GM12878 (cell line): ENCODE measurements around the gene TNFRSF6B.

Experiments
- CREB1 ChIP-seq: IDR thresholded peaks from 2 replicates; pipeline ENCODE4 v1.6.1; 2012; ENCODE audit warnings: low read depth, mild to moderate bottlenecking, inconsistent platforms
- HDAC6 ChIP-seq: fragments of 200-600 bp; sonication (generic); IDR thresholded peaks from one replicate; pipeline ENCODE4 v1.8.0; 2017; ENCODE audit warnings: antibody characterized with exemption; ENCODE audit not compliant: unreplicated experiment
- MYC ChIP-seq: IDR thresholded peaks from 2 replicates; pipeline ENCODE4 v1.6.1; 2011; ENCODE audit warnings: mild to moderate bottlenecking, low read length, moderate library complexity, inconsistent platforms; ENCODE audit not compliant: insufficient read depth, insufficient replicate concordance, insufficient read length, severe bottlenecking
- NFIC ChIP-seq: IDR thresholded peaks from 2 replicates; pipeline ENCODE4 v1.6.1; 2012; ENCODE audit warnings: low read depth, mild to moderate bottlenecking, inconsistent platforms, low read length, moderate library complexity
- POLR2A ChIP-seq: IDR thresholded peaks from 2 replicates; pipeline ENCODE4 v1.6.1; 2011; ENCODE audit warnings: low read depth, mild to moderate bottlenecking, low read length
- RAD21 ChIP-seq: IDR thresholded peaks from 2 replicates; pipeline ENCODE4 v1.6.1; 2011; ENCODE audit warnings: mild to moderate bottlenecking, low read depth, low read length, moderate library complexity; ENCODE audit not compliant: insufficient read depth
- TBL1XR1 ChIP-seq: IDR thresholded peaks from 2 replicates; pipeline ENCODE4 v1.6.1; 2012; ENCODE audit warnings: low read depth, low read length, improper control_type of control experiment
- TCF7 ChIP-seq: IDR thresholded peaks from 2 replicates; pipeline ENCODE4 v1.6.1; 2014; ENCODE audit warnings: antibody characterized with exemption, borderline replicate concordance
- TF ChIP-seq, protein P1 (sequence below): fragments of 450-650 bp; conservative IDR thresholded peaks from 2 replicates; pipeline ENCODE4 v1.6.1; 2017; ENCODE audit warnings: mild to moderate bottlenecking, moderate library complexity
- TF ChIP-seq, protein P2 (sequence below), 3 experiments: IDR thresholded peaks in 2 of 3; conservative IDR thresholded peaks in 1 of 3; 2 replicates each; pipeline ENCODE4 v1.5.1; 2011; ENCODE audit warnings: low read depth in 3 of 3, low read length in 3 of 3, mild to moderate bottlenecking in 3 of 3, control low read depth in 2 of 3, moderate library complexity in 2 of 3, inconsistent platforms in 1 of 3, mixed read lengths in 1 of 3; ENCODE audit not compliant: control insufficient read depth in 2 of 3, insufficient read depth in 1 of 3; ENCODE audit errors: extremely low read depth in 1 of 3
- TF ChIP-seq, protein P3 (sequence below): IDR thresholded peaks from 2 replicates; pipeline ENCODE4 v1.6.1; 2012; ENCODE audit warnings: mild to moderate bottlenecking, low read depth, low read length

DNA sequence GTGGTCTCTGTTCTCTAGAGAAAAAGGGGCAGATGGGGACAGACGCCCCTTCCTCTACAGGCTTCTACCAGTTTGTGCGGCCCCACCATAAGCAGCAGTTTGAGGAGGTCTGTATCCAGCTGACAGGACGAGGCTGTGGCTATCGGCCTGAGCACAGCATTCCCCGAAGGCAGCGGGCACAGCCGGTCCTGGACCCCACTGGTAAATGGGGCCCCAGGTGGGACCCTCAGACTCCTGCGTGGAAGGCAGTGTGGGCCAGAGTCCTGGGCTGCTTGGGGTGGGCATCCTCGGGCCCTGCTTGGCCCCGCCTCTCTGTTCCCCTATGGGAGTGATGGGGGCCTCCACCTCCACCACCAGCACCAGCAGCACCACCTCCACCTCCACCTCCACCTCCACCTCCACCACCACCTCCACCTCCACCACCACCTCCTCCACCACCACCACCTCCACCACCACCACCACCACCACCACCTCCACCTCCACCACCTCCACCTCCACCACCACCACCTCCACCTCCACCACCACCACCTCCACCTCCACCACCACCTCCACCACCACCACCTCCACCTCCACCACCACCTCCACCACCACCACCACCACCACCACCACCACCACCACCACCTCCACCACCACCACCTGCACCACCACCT lies 3.2 kb upstream of the TNFRSF6B start:
- TF ChIP-seq RAD21 (no peak), POLR2A (no peak), MYC (no peak), TBL1XR1 (no peak), NFIC (no peak), TCF7 (no peak), CREB1 (no peak), HDAC6 (no peak)
- TF ChIP-seq, protein P1, sequence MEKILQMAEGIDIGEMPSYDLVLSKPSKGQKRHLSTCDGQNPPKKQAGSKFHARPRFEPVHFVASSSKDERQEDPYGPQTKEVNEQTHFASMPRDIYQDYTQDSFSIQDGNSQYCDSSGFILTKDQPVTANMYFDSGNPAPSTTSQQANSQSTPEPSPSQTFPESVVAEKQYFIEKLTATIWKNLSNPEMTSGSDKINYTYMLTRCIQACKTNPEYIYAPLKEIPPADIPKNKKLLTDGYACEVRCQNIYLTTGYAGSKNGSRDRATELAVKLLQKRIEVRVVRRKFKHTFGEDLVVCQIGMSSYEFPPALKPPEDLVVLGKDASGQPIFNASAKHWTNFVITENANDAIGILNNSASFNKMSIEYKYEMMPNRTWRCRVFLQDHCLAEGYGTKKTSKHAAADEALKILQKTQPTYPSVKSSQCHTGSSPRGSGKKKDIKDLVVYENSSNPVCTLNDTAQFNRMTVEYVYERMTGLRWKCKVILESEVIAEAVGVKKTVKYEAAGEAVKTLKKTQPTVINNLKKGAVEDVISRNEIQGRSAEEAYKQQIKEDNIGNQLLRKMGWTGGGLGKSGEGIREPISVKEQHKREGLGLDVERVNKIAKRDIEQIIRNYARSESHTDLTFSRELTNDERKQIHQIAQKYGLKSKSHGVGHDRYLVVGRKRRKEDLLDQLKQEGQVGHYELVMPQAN: no peak
- TF ChIP-seq, protein P2, sequence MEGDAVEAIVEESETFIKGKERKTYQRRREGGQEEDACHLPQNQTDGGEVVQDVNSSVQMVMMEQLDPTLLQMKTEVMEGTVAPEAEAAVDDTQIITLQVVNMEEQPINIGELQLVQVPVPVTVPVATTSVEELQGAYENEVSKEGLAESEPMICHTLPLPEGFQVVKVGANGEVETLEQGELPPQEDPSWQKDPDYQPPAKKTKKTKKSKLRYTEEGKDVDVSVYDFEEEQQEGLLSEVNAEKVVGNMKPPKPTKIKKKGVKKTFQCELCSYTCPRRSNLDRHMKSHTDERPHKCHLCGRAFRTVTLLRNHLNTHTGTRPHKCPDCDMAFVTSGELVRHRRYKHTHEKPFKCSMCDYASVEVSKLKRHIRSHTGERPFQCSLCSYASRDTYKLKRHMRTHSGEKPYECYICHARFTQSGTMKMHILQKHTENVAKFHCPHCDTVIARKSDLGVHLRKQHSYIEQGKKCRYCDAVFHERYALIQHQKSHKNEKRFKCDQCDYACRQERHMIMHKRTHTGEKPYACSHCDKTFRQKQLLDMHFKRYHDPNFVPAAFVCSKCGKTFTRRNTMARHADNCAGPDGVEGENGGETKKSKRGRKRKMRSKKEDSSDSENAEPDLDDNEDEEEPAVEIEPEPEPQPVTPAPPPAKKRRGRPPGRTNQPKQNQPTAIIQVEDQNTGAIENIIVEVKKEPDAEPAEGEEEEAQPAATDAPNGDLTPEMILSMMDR (IDR thresholded peaks at IDR 0.05 in 2 of 3, conservative IDR thresholded peaks at IDR 0.05 in 1 of 3; ENCODE audit: control insufficient read depth in 2 of 3, extremely low read depth in 1 of 3, insufficient read depth in 1 of 3, low read depth in 3 of 3, low read length in 3 of 3): no peak
- TF ChIP-seq, protein P3, sequence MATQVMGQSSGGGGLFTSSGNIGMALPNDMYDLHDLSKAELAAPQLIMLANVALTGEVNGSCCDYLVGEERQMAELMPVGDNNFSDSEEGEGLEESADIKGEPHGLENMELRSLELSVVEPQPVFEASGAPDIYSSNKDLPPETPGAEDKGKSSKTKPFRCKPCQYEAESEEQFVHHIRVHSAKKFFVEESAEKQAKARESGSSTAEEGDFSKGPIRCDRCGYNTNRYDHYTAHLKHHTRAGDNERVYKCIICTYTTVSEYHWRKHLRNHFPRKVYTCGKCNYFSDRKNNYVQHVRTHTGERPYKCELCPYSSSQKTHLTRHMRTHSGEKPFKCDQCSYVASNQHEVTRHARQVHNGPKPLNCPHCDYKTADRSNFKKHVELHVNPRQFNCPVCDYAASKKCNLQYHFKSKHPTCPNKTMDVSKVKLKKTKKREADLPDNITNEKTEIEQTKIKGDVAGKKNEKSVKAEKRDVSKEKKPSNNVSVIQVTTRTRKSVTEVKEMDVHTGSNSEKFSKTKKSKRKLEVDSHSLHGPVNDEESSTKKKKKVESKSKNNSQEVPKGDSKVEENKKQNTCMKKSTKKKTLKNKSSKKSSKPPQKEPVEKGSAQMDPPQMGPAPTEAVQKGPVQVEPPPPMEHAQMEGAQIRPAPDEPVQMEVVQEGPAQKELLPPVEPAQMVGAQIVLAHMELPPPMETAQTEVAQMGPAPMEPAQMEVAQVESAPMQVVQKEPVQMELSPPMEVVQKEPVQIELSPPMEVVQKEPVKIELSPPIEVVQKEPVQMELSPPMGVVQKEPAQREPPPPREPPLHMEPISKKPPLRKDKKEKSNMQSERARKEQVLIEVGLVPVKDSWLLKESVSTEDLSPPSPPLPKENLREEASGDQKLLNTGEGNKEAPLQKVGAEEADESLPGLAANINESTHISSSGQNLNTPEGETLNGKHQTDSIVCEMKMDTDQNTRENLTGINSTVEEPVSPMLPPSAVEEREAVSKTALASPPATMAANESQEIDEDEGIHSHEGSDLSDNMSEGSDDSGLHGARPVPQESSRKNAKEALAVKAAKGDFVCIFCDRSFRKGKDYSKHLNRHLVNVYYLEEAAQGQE: no peak
